SK-N-SH treated with all-trans-retinoic acid at 6 μM for 48 hours (cell line): ENCODE measurements around the gene RBKS.

Experiments used
- ATAC-seq: fragments of 200-7000 bp; cut with Tn5 transposase; 3 replicates; pipeline ENCODE4 v1.9.1; 2020; ENCODE audit warnings: mild to moderate bottlenecking, moderate library complexity
- ARNTL ChIP-seq: fragments of 450-650 bp; formaldehyde crosslinking; IDR thresholded peaks from 2 replicates; pipeline ENCODE4 v1.5.0; 2020; ENCODE audit warnings: low read depth, mild to moderate bottlenecking, moderate library complexity, borderline replicate concordance
- BACH2 ChIP-seq: fragments of 250-450 bp; sonication (Bioruptor Pico); IDR thresholded peaks from 2 replicates; pipeline ENCODE4 v1.9.0; 2021; ENCODE audit warnings: mild to moderate bottlenecking, borderline replicate concordance
- CREB5 ChIP-seq: fragments of 250-450 bp; sonication (Bioruptor Pico); IDR thresholded peaks from 2 replicates; pipeline ENCODE4 v1.5.1; 2020; ENCODE audit warnings: low read depth, mild to moderate bottlenecking, moderate library complexity
- CSDC2 ChIP-seq: fragments of 250-450 bp; sonication (Bioruptor Pico); IDR thresholded peaks from 2 replicates; pipeline ENCODE4 v1.5.0; 2020; ENCODE audit warnings: mild to moderate bottlenecking, moderate library complexity
- ESRRG ChIP-seq: fragments of 250-450 bp; sonication (Bioruptor Pico); IDR thresholded peaks from 2 replicates; pipeline ENCODE4 v1.6.1; 2021; ENCODE audit warnings: mild to moderate bottlenecking
- GLIS3 ChIP-seq: fragments of 250-450 bp; sonication (Bioruptor Pico); IDR thresholded peaks from 2 replicates; pipeline ENCODE4 v1.5.0; 2020; ENCODE audit warnings: mild to moderate bottlenecking, moderate library complexity
- ISL1 ChIP-seq: fragments of 250-450 bp; sonication (Bioruptor Pico); IDR thresholded peaks from 2 replicates; pipeline ENCODE4 v2.1.2; 2022; ENCODE audit warnings: mild to moderate bottlenecking, moderate library complexity
- OSR1 ChIP-seq: fragments of 250-450 bp; sonication (Bioruptor Pico); IDR thresholded peaks from 2 replicates; pipeline ENCODE4 v1.8.0; 2022; ENCODE audit warnings: moderate library complexity, mild to moderate bottlenecking, inconsistent platforms
- PATZ1 ChIP-seq: fragments of 250-450 bp; sonication (Bioruptor Pico); IDR thresholded peaks from 2 replicates; pipeline ENCODE4 v1.8.0; 2020; ENCODE audit warnings: mild to moderate bottlenecking, moderate library complexity, borderline replicate concordance
- PPARA ChIP-seq: fragments of 250-450 bp; sonication (Bioruptor Pico); IDR thresholded peaks from 2 replicates; pipeline ENCODE4 v1.5.0; 2020; ENCODE audit warnings: mild to moderate bottlenecking, borderline replicate concordance
- RARB ChIP-seq: fragments of 250-450 bp; sonication (Bioruptor Pico); IDR thresholded peaks from 2 replicates; pipeline ENCODE4 v1.8.0; 2021; ENCODE audit warnings: mild to moderate bottlenecking, moderate library complexity
- SNAI2 ChIP-seq: fragments of 250-450 bp; sonication (Bioruptor Pico); IDR thresholded peaks from 2 replicates; pipeline ENCODE4 v1.5.0; 2020; ENCODE audit warnings: mild to moderate bottlenecking, moderate library complexity
- TCF4 ChIP-seq: fragments of 250-450 bp; sonication (Bioruptor Pico); IDR thresholded peaks from 2 replicates; pipeline ENCODE4 v1.8.0; 2021; ENCODE audit warnings: mild to moderate bottlenecking, moderate library complexity, borderline replicate concordance
- TOX ChIP-seq: fragments of 250-450 bp; sonication (Bioruptor Pico); IDR thresholded peaks from 2 replicates; pipeline ENCODE4 v1.8.0; 2021; ENCODE audit warnings: mild to moderate bottlenecking, moderate library complexity, borderline replicate concordance
- ZFP3 ChIP-seq: fragments of 250-450 bp; sonication (Bioruptor Pico); IDR thresholded peaks from 2 replicates; pipeline ENCODE4 v1.5.0; 2020; ENCODE audit warnings: mild to moderate bottlenecking, moderate library complexity
- ZFP30 ChIP-seq: fragments of 450-650 bp; formaldehyde crosslinking; IDR thresholded peaks from 2 replicates; pipeline ENCODE4 v1.5.0; 2022; ENCODE audit warnings: mild to moderate bottlenecking, moderate library complexity
- ZNF565 ChIP-seq: fragments of 450-650 bp; formaldehyde crosslinking; conservative IDR thresholded peaks from 2 replicates; pipeline ENCODE4 v1.5.0; 2020; ENCODE audit warnings: low read depth, mild to moderate bottlenecking, moderate library complexity
- ZNF70 ChIP-seq: fragments of 450-650 bp; formaldehyde crosslinking; IDR thresholded peaks from 2 replicates; pipeline ENCODE4 v1.5.0; 2020; ENCODE audit warnings: mild to moderate bottlenecking, moderate library complexity
- ZNF8 ChIP-seq: fragments of 450-650 bp; formaldehyde crosslinking; IDR thresholded peaks from 2 replicates; pipeline ENCODE4 v1.5.0; 2020; ENCODE audit warnings: mild to moderate bottlenecking, moderate library complexity
- TF ChIP-seq, protein P1 (sequence below): fragments of 250-450 bp; sonication (Bioruptor Pico); IDR thresholded peaks from 2 replicates; pipeline ENCODE4 v1.5.0; 2020; ENCODE audit warnings: mild to moderate bottlenecking, moderate library complexity
- TF ChIP-seq, protein P2 (sequence below): fragments of 250-450 bp; sonication (Bioruptor Pico); IDR thresholded peaks from 2 replicates; pipeline ENCODE4 v1.8.0; 2021; ENCODE audit warnings: low read depth, mild to moderate bottlenecking, moderate library complexity, borderline replicate concordance
- TF ChIP-seq, protein P3 (sequence below): fragments of 250-450 bp; sonication (Bioruptor Pico); IDR thresholded peaks from 2 replicates; pipeline ENCODE4 v1.5.1; 2021; ENCODE audit warnings: mild to moderate bottlenecking, moderate library complexity

The RBKS gene

GRCh38 chr2:27844821-27845255 lies 45.3 kb downstream of the RBKS start:
- TF ChIP-seq SNAI2 (CRISPR knock-in tag), result no peak
- TF ChIP-seq TOX (CRISPR knock-in tag), result no peak
- TF ChIP-seq ZFP3 (CRISPR knock-in tag), result no peak
- no peak for TF ChIP-seq TCF4
- TF ChIP-seq ZFP30 (CRISPR knock-in tag), result no peak
- no peak for TF ChIP-seq ARNTL (CRISPR knock-in tag)
- TF ChIP-seq, protein P1, sequence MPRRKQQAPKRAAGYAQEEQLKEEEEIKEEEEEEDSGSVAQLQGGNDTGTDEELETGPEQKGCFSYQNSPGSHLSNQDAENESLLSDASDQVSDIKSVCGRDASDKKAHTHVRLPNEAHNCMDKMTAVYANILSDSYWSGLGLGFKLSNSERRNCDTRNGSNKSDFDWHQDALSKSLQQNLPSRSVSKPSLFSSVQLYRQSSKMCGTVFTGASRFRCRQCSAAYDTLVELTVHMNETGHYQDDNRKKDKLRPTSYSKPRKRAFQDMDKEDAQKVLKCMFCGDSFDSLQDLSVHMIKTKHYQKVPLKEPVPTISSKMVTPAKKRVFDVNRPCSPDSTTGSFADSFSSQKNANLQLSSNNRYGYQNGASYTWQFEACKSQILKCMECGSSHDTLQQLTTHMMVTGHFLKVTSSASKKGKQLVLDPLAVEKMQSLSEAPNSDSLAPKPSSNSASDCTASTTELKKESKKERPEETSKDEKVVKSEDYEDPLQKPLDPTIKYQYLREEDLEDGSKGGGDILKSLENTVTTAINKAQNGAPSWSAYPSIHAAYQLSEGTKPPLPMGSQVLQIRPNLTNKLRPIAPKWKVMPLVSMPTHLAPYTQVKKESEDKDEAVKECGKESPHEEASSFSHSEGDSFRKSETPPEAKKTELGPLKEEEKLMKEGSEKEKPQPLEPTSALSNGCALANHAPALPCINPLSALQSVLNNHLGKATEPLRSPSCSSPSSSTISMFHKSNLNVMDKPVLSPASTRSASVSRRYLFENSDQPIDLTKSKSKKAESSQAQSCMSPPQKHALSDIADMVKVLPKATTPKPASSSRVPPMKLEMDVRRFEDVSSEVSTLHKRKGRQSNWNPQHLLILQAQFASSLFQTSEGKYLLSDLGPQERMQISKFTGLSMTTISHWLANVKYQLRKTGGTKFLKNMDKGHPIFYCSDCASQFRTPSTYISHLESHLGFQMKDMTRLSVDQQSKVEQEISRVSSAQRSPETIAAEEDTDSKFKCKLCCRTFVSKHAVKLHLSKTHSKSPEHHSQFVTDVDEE (CRISPR knock-in tag), result no peak
- TF ChIP-seq, protein P2, sequence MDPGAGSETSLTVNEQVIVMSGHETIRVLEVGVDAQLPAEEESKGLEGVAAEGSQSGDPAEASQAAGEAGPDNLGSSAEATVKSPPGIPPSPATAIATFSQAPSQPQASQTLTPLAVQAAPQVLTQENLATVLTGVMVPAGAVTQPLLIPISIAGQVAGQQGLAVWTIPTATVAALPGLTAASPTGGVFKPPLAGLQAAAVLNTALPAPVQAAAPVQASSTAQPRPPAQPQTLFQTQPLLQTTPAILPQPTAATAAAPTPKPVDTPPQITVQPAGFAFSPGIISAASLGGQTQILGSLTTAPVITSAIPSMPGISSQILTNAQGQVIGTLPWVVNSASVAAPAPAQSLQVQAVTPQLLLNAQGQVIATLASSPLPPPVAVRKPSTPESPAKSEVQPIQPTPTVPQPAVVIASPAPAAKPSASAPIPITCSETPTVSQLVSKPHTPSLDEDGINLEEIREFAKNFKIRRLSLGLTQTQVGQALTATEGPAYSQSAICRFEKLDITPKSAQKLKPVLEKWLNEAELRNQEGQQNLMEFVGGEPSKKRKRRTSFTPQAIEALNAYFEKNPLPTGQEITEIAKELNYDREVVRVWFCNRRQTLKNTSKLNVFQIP (CRISPR knock-in tag), result no peak
- TF ChIP-seq OSR1 (CRISPR knock-in tag), result no peak
- TF ChIP-seq RARB (CRISPR knock-in tag), result no peak
- TF ChIP-seq PPARA, result no peak
- TF ChIP-seq ZNF565 (CRISPR knock-in tag), result no peak
- no peak for TF ChIP-seq CSDC2
- no peak for TF ChIP-seq CREB5
- TF ChIP-seq, protein P3, sequence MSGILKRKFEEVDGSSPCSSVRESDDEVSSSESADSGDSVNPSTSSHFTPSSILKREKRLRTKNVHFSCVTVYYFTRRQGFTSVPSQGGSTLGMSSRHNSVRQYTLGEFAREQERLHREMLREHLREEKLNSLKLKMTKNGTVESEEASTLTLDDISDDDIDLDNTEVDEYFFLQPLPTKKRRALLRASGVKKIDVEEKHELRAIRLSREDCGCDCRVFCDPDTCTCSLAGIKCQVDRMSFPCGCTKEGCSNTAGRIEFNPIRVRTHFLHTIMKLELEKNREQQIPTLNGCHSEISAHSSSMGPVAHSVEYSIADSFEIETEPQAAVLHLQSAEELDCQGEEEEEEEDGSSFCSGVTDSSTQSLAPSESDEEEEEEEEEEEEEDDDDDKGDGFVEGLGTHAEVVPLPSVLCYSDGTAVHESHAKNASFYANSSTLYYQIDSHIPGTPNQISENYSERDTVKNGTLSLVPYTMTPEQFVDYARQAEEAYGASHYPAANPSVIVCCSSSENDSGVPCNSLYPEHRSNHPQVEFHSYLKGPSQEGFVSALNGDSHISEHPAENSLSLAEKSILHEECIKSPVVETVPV (CRISPR knock-in tag), result no peak
- no peak for TF ChIP-seq BACH2 (CRISPR knock-in tag)
- peak; percentile 54; the same call in 2 of the 3 replicates for ATAC-seq

GRCh38 chr2:27843992-27844391 lies 46.2 kb downstream of the RBKS start:
- TF ChIP-seq ZNF70 (no peak), OSR1 (CRISPR knock-in tag) (no peak), ZNF8 (CRISPR knock-in tag) (no peak), ZFP30 (CRISPR knock-in tag) (no peak), PPARA (no peak), CSDC2 (no peak), GLIS3 (CRISPR knock-in tag) (no peak), TCF4 (no peak), ESRRG (CRISPR knock-in tag) (no peak), RARB (CRISPR knock-in tag) (no peak), ZNF565 (CRISPR knock-in tag) (no peak), TOX (CRISPR knock-in tag) (no peak), SNAI2 (CRISPR knock-in tag) (no peak), ISL1 (CRISPR knock-in tag) (no peak), CREB5 (no peak), PATZ1 (CRISPR knock-in tag) (no peak), ZFP3 (CRISPR knock-in tag) (no peak), BACH2 (CRISPR knock-in tag) (no peak)
- TF ChIP-seq, protein P1 (CRISPR knock-in tag), result no peak
- TF ChIP-seq, protein P2 (CRISPR knock-in tag), result no peak
- TF ChIP-seq, all 23 proteins: peak for 0
- ATAC-seq, result no peak
